Forelimb muscle (tissue), 1 donor: Measurements from ENCODE around the gene AOC3. TPM values are rescaled to one million over a fixed set of nuclear protein-coding genes. Genes with fewer than 3 reads are reported as not detected.
"Not testable (repeated sequence)": the region's sequence is repeated elsewhere in the genome, so short reads cannot be mapped to it uniquely, and the experiment has no call there.

ENCODE experiments used
- DNase-seq: peaks from one replicate; pipeline ENCODE4 v3.0.0-alpha.2; 2013; ENCODE audit warnings: low read depth
- polyA plus RNA-seq: library from polyadenylated mRNA; unstranded; fragments of 120-200 nt; gene quantifications from one replicate; pipeline ENCODE4 v1.2.1, GENCODE V29; 2013; ENCODE audit not compliant: insufficient read length

Gene AOC3
- polyA plus RNA-seq, 1 donor = 13.3 TPM

- no peak for DNase-seq
Measured at GRCh38 chr17:42894283-42895184, 43.5 kb downstream of the AOC3 start.

- no peak for DNase-seq
Measured at GRCh38 chr17:42895185-42895555, 44.2 kb downstream of the AOC3 start.

- DNase-seq = no peak
Measured at GRCh38 chr17:42898147-42898811, 47.3 kb downstream of the AOC3 start.

GRCh38 chr17:42899981-42900380 is 49.0 kb downstream of the AOC3 start:
- DNase-seq = not testable (repeated sequence)

- DNase-seq = no peak
Measured at GRCh38 chr17:42900460-42901331, 49.7 kb downstream of the AOC3 start, which contains the start of gene G6PC1. G6PC1 (plus strand) TSS chr17:42900799; CDS start chr17:42900877, 78 bp downstream.

GRCh38 chr17:42901535-42902229 is 50.7 kb downstream of the AOC3 start:
- no peak for DNase-seq

- DNase-seq = no peak
Measured at GRCh38 chr17:42904110-42904469, 53.1 kb downstream of the AOC3 start.

- no peak for DNase-seq
Measured at GRCh38 chr17:42906772-42907446, 55.9 kb downstream of the AOC3 start.

Other genes with a start within 250 kb of the AOC3 start
- 34.0 TPM for gene RETREG3, start 241.8 kb upstream of the AOC3 start, polyA plus RNA-seq
- 33.7 TPM for gene TUBG1, start 241.5 kb upstream of the AOC3 start, polyA plus RNA-seq
- 14.7 TPM for gene TUBG2, start 191.9 kb upstream of the AOC3 start, polyA plus RNA-seq
- 49.6 TPM for gene PLEKHH3, start 174.2 kb upstream of the AOC3 start, polyA plus RNA-seq
- gene CCR10, start 169.4 kb upstream of the AOC3 start, polyA plus RNA-seq = 1.9 TPM
- gene CNTNAP1, start 168.7 kb upstream of the AOC3 start, polyA plus RNA-seq = 9.4 TPM
- 22.6 TPM for gene EZH1, start 106.2 kb upstream of the AOC3 start, polyA plus RNA-seq
- 64.1 TPM for gene RAMP2, start 90.0 kb upstream of the AOC3 start, polyA plus RNA-seq
- 27.7 TPM for gene VPS25, start 77.8 kb upstream of the AOC3 start, polyA plus RNA-seq
- 0.43 TPM for gene WNK4, start 70.6 kb upstream of the AOC3 start, polyA plus RNA-seq
- 50.6 TPM for gene COA3, start 52.5 kb upstream of the AOC3 start, polyA plus RNA-seq
- 0.70 TPM for gene CNTD1, start 52.3 kb upstream of the AOC3 start, polyA plus RNA-seq
- gene BECN1, start 26.9 kb upstream of the AOC3 start, polyA plus RNA-seq = 41.7 TPM
- 45.7 TPM for gene PSME3, start 17.8 kb upstream of the AOC3 start, polyA plus RNA-seq
- gene AOC2, start 6.6 kb upstream of the AOC3 start, polyA plus RNA-seq = 1.0 TPM
- gene G6PC1, start 49.6 kb downstream of the AOC3 start, polyA plus RNA-seq = not detected
- gene AARSD1, start 113.3 kb downstream of the AOC3 start, polyA plus RNA-seq = 61.8 TPM
- gene PTGES3L, start 128.9 kb downstream of the AOC3 start, polyA plus RNA-seq = 88.8 TPM
- 8.1 TPM for gene RUNDC1, start 129.4 kb downstream of the AOC3 start, polyA plus RNA-seq
- gene RPL27, start 147.2 kb downstream of the AOC3 start, polyA plus RNA-seq = 2,614 TPM
- gene IFI35, start 155.6 kb downstream of the AOC3 start, polyA plus RNA-seq = 3.4 TPM
- gene VAT1, start 171.2 kb downstream of the AOC3 start, polyA plus RNA-seq = 59.9 TPM
- 0.49 TPM for gene RND2, start 174.0 kb downstream of the AOC3 start, polyA plus RNA-seq